T-helper 1 cell (primary cell): ENCODE measurements around the gene ENO2.

Experiments used
- DNase-seq, 5 donors: peaks; one replicate each; pipeline ENCODE4 v3.0.0-alpha.2; 2012 to 2020

ENO2 gene

DNA sequence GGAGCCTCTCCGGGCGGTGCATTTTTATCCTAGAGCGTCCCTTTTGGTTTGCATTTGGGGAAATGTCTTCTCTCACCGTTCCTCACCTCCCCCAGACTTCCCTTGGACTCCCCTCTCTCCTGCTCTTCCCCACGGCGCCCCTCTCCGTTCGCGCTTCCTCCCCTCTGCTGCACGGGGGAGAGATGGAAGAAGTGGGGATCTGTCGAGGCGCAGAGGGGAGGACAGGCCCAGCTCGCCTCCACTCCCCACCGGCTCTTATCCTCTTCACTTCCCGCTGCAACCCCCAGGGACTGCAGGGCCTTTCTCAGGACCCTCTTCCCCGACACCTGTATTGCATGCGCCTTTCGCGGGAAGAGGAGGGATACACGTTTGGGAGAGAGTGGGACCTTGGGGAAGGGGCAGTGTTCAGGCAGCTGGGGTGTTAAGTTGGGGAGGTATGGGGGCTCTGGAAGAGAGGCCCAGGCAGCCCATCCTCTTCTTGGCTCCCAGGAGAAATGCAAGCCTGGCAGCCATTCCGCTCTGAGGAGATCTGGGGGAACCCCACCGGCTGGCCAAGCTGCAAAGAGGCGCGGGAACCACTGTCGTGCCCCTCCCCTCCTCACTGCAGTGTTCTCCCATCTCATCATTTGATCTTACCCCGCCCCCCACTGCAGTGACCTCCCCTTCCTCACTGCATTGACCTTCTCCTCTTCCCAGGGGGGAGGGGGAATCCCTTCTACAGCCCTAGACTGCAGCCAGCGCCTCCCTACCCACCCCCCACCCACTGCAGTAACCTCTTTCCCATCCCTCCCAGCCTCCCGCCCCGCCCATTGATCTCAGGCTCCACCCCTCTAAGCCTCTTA is 788 bp downstream of the ENO2 start:
- no peak for DNase-seq

DNA sequence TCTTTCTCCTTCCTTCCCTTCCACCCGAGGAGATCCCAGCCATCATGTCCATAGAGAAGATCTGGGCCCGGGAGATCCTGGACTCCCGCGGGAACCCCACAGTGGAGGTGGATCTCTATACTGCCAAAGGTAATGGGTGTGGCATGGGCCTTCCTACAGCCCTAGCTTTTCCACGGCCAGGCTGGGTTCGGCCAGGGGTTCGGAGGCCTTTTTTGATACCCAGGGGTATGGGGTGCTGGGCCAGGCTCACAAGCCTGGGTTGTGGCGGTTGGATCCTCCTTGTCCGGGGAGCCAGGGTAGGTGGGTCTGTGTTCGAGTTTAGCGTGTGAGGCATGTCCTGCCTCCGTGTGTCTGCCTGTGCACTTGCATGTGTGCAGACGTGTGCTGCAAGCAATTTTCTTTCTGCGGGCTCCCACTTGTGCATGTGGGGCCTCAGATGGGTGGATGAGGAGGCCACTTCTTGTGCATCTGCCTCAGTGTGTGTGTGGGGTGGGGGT is 1.5 kb downstream of the ENO2 start:
- no peak for DNase-seq

DNA sequence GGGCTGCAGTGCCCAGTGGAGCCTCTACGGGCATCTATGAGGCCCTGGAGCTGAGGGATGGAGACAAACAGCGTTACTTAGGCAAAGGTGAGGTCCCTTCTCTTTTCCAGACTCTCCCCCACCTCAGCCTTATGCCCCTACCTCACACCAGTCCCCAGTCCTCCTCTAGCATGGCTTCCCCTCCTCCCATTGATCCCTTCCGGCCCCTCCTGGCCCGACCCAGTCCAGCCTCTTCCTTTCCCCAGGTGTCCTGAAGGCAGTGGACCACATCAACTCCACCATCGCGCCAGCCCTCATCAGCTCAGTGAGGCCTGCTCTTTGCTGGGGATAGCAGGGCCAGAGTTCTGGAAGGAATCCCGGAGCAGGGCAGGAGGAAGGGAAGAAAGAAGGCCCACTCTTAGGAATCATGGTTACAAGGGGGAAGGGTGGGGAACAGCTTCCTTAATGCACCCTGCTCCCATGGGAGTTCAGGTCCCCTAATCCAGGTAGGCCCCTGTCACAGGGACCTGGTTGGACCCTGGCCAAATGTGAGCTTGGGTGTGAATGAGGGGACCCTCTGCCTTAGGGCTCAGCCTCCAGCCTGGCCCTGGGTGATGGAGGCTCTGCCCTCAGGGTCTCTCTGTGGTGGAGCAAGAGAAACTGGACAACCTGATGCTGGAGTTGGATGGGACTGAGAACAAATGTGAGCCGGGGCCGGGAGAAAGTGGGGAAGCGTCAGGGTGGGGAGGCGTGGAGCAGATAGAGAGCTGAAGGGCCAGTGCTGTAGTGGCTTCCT is 2.2 kb downstream of the ENO2 start:
- DNase-seq, result no peak

DNA sequence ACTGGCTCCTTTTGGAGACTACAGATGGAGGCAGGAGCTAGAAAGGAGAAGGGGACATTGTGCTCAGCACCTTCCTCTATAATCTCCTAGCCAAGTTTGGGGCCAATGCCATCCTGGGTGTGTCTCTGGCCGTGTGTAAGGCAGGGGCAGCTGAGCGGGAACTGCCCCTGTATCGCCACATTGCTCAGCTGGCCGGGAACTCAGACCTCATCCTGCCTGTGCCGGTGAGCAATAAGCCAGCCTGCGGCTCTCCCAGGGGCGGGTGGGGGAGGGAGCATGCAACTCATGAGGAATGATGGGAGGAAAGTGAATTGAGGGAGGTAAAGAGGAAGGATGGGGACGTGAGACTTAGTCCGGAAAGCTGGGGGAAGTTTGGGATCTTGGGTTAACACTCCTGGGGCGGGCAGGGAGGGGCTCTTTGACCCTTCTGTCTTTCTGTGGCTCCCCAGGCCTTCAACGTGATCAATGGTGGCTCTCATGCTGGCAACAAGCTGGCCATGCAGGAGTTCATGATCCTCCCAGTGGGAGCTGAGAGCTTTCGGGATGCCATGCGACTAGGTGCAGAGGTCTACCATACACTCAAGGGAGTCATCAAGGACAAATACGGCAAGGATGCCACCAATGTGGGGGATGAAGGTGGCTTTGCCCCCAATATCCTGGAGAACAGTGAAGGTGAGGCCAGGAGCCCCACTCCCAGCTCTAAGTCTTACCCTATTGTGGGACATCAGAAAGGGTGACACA is 3.3 kb downstream of the ENO2 start:
- no peak for DNase-seq

DNA sequence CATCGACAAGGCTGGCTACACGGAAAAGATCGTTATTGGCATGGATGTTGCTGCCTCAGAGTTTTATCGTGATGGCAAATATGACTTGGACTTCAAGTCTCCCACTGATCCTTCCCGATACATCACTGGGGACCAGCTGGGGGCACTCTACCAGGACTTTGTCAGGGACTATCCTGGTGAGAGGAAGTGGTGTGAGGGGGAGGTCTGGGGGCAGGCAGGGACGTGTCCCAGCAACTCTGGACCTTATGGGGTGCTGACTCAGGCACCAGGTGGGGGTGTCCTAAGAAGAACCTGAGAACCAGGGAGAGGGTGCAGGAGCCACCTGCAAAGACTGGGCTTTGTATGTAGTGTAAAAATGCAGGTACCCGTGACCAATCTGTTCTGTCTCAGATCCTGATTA is 5.2 kb downstream of the ENO2 start:
- no peak for DNase-seq

DNA sequence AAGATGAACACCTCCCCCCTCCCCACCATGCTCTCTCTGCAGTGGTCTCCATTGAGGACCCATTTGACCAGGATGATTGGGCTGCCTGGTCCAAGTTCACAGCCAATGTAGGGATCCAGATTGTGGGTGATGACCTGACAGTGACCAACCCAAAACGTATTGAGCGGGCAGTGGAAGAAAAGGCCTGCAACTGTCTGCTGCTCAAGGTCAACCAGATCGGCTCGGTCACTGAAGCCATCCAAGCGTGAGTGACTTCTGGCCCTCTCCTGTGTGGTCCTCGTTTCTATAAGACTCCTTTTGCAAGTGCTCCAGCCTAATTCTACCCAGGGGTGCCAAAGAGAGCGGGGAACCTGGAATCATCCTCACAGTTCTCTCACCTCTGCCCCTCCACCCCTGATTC is 7.2 kb downstream of the ENO2 start:
- DNase-seq, result no peak

DNA sequence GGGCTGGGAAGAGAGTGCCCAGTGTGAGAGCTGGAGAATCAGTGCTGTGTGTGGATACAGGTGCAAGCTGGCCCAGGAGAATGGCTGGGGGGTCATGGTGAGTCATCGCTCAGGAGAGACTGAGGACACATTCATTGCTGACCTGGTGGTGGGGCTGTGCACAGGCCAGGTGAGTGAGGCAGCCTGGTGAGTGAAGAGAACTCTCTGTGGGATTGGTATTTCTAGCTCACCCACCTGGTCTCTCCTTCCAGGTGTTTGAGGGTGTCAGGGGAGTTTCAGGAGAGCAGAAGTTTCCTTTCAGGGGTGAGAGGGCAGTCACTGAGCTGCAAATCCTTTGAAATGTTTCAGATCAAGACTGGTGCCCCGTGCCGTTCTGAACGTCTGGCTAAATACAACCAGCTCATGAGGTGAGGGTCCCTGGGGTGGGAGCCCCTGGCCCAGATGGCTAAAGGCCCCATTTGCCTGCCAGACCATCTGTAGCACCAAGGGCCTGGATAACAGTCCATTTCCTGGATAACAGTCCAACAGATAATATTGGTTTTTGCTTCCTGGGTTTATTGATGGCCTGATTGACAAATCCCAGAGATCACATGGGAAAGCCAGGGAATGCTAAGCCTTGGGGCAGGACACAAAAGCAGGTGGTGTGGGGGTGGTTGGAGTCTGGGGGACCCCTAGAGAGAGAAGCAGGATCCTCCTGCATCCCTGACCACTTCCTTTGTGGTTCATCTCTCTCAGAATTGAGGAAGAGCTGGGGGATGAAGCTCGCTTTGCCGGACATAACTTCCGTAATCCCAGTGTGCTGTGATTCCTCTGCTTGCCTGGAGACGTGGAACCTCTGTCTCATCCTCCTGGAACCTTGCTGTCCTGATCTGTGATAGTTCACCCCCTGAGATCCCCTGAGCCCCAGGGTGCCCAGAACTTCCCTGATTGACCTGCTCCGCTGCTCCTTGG is 7.9 kb downstream of the ENO2 start:
- no peak for DNase-seq

DNA sequence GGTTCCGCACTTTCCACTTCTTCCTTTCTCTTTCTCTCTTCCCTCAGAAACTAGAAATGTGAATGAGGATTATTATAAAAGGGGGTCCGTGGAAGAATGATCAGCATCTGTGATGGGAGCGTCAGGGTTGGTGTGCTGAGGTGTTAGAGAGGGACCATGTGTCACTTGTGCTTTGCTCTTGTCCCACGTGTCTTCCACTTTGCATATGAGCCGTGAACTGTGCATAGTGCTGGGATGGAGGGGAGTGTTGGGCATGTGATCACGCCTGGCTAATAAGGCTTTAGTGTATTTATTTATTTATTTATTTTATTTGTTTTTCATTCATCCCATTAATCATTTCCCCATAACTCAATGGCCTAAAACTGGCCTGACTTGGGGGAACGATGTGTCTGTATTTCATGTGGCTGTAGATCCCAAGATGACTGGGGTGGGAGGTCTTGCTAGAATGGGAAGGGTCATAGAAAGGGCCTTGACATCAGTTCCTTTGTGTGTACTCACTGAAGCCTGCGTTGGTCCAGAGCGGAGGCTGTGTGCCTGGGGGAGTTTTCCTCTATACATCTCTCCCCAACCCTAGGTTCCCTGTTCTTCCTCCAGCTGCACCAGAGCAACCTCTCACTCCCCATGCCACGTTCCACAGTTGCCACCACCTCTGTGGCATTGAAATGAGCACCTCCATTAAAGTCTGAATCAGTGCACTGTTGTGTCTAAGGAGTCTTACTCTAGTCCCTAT is 8.8 kb downstream of the ENO2 start:
- DNase-seq, result no peak

DNA sequence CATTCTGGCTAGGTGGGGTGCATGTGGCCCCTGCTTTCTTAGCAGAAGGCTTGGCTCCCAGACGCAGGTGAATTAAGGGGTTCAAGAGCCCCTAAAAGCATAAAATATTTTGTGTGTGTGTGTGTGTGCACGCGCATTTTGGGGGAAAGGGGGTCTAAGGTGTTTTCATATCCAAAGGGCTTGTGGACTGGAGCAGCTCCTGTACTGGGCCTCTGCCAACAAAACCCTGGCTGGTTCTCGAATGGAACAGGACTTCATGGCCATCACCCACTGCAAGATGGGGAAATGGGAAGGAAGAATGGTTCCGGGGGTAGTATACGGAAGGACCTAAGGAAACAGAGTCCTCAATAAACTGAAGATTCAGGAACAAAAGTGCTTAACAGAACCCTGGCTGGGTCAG is 9.5 kb downstream of the ENO2 start:
- DNase-seq, result no peak

DNA sequence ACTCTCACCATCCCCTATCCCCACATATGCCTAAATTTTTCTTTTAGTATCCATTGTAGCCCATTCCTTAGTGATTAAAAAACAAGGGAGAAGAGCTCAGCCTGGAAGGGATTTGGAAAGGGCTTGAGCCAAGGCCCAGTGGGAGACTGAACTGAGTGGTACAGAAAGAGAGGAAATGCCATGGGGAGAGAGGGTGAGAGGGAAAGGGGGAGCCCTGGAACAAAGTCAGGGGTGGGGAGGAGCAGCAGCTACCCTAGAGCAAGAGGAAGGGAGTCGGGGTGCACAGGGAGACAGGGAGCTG is 10.8 kb downstream of the ENO2 start:
- DNase-seq, result no peak

DNA sequence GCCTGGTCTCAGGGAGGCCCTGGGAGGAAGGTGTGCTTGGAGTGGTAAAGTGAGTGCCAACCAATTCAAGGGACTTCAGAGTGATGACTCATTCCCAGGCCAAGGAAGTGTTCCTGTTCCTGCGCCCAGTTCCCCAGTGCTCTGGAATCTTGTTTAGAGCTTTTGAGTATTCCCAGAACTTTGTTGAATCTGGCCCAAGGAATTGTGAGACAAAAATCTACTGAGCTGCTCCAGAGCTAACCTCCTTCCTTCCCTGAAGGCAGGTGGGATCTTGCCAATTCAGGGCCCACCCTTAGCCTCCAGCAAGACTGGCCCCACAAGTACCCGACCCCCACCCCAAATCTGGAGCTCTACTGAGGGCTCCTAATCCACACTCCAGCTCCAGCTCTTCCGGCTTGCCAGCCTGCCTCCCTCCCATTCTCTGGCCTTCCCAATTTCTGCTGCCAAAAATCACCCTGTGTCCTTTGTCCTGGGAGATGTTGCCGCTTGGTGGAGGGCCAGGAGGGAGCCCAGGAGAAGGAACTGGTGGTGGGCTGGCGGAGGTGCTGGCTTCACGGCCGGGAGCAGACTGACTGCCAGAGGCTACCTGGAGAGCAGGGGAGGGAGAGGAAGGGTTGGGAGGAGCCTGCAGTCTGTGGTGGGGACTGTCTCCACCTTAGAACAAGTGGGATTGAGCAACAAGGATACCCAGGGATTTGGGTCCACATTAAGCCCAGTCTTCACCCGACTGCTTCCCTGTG is 11.3 kb downstream of the ENO2 start:
- DNase-seq, result no peak

DNA sequence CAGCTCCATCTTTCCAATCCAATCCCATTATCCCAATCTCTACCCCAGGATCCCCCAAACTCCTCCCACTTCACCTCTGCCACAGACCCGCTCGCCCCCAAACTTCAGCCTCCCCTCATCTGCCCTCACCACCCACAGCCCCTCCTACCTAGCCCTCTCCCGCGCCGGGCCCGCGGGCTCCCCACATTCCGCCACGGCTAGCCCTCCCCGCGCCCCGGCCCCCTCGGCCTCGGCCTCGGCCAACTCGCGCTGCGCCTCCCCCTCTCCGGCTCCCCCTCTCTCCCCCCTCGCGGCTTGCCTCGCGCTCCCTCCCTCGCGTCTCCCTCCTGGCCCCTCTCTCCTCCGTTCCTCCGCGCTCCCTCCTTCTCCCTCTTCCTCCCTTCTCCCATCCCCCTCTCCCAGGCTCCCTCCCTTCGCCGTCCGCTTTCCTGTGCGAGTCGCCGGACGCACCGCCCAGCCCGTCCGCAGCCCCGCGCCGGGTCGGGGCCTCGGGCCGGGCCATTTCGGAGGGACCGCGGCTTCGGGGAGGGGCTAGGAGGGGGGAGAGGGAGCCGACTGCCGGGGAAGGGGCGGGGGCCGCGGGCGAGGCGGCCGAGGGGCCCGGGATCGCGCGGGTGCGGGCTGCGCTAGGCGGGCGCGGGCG is 13.1 kb downstream of the ENO2 start, which contains the start of gene ATN1:
Gene ATN1 (plus strand): TSS at position 581 of the 643 bp plus-strand sequence. CDS start 6,043 bp downstream, outside the sequence.
- peak in 3 of 5 donors; percentile 33 to 38 (median 34) for DNase-seq

DNA sequence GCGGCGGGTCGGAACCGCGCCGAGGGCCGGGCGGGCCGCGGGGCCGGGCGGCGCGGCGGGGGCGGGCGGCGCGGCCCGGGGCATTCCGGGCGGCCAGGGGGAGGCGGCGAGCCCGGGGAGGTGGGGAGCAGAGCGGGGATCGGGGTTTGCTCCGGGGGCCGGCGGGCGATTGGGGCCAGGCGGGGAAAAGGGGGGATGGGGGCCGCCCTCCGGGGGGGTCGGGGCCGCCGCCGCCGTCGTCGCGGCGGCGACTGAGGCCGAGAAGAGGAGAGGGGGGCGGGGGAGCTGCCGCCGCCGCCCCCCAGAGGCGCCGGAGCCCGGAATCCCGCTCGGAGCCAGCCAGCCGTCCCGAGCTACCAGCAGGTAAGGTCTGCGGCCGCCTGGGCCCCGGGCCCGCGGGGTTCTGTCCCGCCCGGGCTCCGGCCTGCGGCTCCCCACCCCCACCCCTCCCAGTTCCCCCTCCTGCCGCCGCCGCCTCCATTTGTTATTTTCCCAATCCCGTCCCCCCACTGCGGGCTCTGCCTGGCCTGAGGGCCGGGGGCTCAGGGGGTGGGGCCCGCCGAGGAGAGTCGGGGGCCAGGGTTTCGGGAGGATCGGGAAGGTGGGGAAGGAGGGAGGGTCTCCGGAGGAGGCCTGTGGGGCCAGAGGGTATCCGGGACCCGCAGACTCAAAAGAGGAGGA is 13.8 kb downstream of the ENO2 start:
- peak in 1 of 5 donors; percentile 53 for DNase-seq

DNA sequence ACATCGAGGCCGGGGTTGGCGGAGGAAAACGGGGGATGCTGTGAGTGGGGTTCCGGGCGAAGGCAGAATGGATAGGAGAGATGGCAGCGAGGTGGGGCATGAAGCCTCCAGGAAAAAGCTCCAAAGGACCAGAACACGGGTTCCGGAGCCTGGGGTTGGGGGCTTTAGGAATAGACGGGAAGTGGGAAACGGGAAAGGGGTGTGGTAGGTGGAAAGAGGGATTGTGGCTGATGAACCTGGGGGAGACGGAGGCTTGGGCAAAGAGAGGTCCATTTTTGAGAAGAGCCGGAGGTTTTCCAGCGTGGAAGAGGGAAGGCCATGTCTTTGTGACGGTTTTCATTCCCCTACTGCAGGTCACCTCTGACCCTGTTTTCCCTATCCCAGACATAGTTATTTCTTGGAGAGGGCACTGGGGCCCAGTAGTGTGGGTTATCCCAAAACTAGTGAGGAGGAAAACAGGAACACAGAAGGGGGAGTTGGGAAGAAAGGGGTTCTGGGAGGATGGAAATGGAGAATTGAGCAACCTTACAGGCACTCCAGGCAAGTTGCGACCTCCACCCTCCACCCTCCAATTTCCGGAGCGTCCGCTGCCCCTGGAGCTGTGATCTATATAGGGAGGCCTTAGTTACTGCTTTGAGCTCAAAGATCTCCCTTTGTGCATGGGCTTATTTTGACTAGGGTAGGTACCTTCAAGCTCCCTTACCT is 14.5 kb downstream of the ENO2 start:
- DNase-seq, result no peak

DNA sequence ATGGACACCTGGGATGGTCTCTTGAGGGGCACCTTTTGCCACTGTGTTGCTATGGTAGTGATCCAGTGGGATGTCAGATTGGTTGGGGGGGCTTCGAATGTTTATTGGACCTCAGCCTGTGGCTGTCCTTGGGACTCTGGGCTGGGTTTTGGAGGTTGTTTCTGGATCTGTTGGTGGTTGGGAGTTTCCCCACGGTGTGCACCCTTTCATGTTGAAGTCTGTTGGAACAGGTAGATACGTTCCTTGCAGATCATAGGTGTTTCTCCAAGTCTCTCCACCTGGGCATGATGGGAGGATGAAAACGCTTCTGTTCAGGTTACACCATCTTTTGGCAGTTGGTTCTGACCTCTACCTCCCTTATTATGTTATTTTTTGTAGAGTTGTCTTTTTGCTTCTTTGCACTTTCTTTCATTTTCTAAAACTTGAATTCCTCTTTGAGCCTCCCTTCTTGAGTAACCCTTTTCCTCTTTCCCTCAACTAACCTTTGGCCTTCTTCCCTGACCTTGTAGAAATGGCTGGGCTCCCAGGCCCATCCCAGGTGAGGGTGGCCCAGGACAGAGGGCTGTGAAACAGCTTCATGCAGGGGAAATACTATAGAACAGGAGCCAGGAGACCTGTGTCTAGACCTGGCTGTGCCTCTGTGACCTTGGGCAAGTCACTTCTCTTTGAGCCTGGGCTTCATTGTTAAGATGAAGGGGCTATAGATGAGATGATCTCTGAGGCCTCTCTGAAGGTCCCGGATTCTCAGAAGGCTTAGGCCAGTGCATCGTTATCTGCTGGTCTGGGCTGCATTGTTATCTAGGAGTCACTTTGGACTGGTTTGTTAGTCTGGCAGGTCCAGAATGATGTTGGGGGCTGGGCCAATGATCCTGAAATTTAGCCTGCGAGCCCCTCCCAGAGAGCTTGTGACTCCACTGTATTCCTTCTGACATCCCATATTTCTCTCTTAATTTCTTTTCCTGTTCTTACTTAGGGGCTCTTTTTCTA is 15.4 kb downstream of the ENO2 start:
- no peak for DNase-seq

DNA sequence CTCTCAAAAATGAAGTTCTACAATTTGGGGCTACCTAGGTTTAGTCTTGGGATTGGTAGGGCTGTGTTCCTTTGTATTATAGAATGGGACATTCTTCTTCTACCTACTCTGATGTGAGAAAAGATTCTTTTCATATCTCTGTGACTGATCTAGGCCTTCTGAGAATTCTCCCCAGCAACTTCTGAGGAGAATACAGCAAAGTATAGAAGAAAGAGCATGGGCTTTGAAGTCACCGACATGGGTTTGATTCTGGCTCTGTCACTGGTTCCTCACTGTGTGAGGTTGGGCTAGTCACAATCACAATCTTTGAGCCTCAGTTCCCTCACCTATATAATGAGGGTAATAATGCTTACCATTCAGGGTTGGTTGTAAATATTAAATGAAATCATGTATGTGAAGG is 18.4 kb downstream of the ENO2 start:
- no peak for DNase-seq

DNA sequence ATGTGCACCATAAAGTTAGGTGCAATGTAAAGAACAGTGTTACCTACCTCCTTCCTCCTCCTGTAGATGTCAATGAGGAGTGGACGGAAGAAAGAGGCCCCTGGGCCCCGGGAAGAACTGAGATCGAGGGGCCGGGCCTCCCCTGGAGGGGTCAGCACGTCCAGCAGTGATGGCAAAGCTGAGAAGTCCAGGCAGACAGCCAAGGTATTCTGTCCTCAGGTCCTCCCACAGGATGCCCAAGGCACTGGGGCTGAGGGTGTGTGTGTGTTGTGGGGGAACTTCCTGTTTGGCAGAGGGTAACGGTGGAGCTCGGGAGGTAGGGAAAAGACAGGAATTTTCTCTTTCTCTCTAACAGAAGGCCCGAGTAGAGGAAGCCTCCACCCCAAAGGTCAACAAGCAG is 19.7 kb downstream of the ENO2 start:
- DNase-seq, result no peak
